RWPE2 (cell line): ENCODE results near the gene MYO1H.

Source experiments
- ATAC-seq: fragments of 200-7000 bp; cut with Tn5 transposase; 3 replicates; pipeline ENCODE4 v1.9.1; 2021; ENCODE audit warnings: low read depth
- DNase-seq: peaks from one replicate; pipeline ENCODE4 v3.0.0-alpha.2; 2020; ENCODE audit warnings: low spot score
- H3K27ac ChIP-seq: fragments of 450-650 bp; 2 replicates; pipeline ENCODE4 v1.5.1; 2017; ENCODE audit warnings: mild to moderate bottlenecking; ENCODE audit not compliant: poor library complexity, severe bottlenecking
- H3K27me3 ChIP-seq: fragments of 250-450 bp; sonication (Bioruptor Pico); 2 replicates; pipeline ENCODE4 v1.5.1; 2021; ENCODE audit warnings: mild to moderate bottlenecking, moderate library complexity; ENCODE audit not compliant: insufficient read depth, poor library complexity, severe bottlenecking
- H3K36me3 ChIP-seq: fragments of 250-450 bp; sonication (Bioruptor Pico); 2 replicates; pipeline ENCODE4 v1.5.1; 2020; ENCODE audit warnings: low read depth, mild to moderate bottlenecking, moderate library complexity
- H3K4me1 ChIP-seq: fragments of 250-450 bp; sonication (Bioruptor Pico); 2 replicates; pipeline ENCODE4 v1.5.1; 2021; ENCODE audit warnings: mild to moderate bottlenecking, moderate library complexity; ENCODE audit not compliant: insufficient read depth, poor library complexity, severe bottlenecking
- H3K4me3 ChIP-seq: fragments of 250-450 bp; sonication (Bioruptor Pico); 2 replicates; pipeline ENCODE4 v1.5.1; 2021; ENCODE audit warnings: mild to moderate bottlenecking, moderate library complexity; ENCODE audit not compliant: severe bottlenecking
- H3K9me3 ChIP-seq: fragments of 250-450 bp; sonication (Bioruptor Pico); 2 replicates; pipeline ENCODE4 v1.5.1; 2021; ENCODE audit warnings: mild to moderate bottlenecking, moderate library complexity; ENCODE audit not compliant: severe bottlenecking
- CTCF ChIP-seq: fragments of 450-650 bp; IDR thresholded peaks from one replicate; pipeline ENCODE4 v1.5.1; 2017; ENCODE audit warnings: mild to moderate bottlenecking, moderate library complexity; ENCODE audit not compliant: poor library complexity, severe bottlenecking

Gene MYO1H

GRCh38 chr12:109444259-109444658, 96.6 kb downstream of the MYO1H start:
- TF ChIP-seq CTCF: no peak
- Histone ChIP-seq H3K4me3 (no peak overlapping the region), H3K27me3 (no peaks in the 10 kb centered on the region), H3K27ac (no peak overlapping the region), H3K9me3 (no peaks in the 10 kb centered on the region), H3K4me1 (no peaks in the 10 kb centered on the region), H3K36me3 (peaks cover 36% of the 10 kb centered on the region)
- ATAC-seq: no peak
- no peak for DNase-seq

- no peak for DNase-seq
- Histone ChIP-seq H3K36me3 (peaks cover 42% of the 10 kb centered on the region), H3K4me3 (no peak overlapping the region), H3K4me1 (no peaks in the 10 kb centered on the region), H3K27ac (no peak overlapping the region), H3K27me3 (no peaks in the 10 kb centered on the region), H3K9me3 (no peaks in the 10 kb centered on the region)
- no peak for TF ChIP-seq CTCF
- no peak for ATAC-seq
These were observed 97.5 kb downstream of the MYO1H start for GRCh38 chr12:109445191-109445609.

GRCh38 chr12:109446869-109447268, 99.2 kb downstream of the MYO1H start:
- Histone ChIP-seq H3K9me3 (no peaks in the 10 kb centered on the region), H3K36me3 (peaks cover 59% of the 10 kb centered on the region), H3K27me3 (no peaks in the 10 kb centered on the region), H3K4me3 (no peak overlapping the region), H3K4me1 (no peaks in the 10 kb centered on the region), H3K27ac (no peak overlapping the region)
- TF ChIP-seq CTCF: no peak
- no peak for DNase-seq
- ATAC-seq: no peak

- DNase-seq (no peak), ATAC-seq (no peak)
- no peaks in the 10 kb centered on the region for H3K4me1 ChIP-seq
- no peak for TF ChIP-seq CTCF
- H3K27ac ChIP-seq: no peak overlapping the region
- no peaks in the 10 kb centered on the region for H3K27me3 ChIP-seq
- H3K4me3 ChIP-seq: no peak overlapping the region
- peaks cover 65% of the 10 kb centered on the region for H3K36me3 ChIP-seq
- H3K9me3 ChIP-seq: no peaks in the 10 kb centered on the region
These were observed 99.8 kb downstream of the MYO1H start for GRCh38 chr12:109447482-109447881.

- DNase-seq: no peak
- Histone ChIP-seq H3K9me3 (no peaks in the 10 kb centered on the region), H3K27ac (no peak overlapping the region), H3K4me1 (no peaks in the 10 kb centered on the region), H3K4me3 (no peak overlapping the region), H3K36me3 (peaks cover 70% of the 10 kb centered on the region), H3K27me3 (no peaks in the 10 kb centered on the region)
- no peak for TF ChIP-seq CTCF
- no peak for ATAC-seq
These were observed 100.6 kb downstream of the MYO1H start for GRCh38 chr12:109448272-109448671.
